Natural killer cell (primary cell): ENCODE measurements around the gene ZNF165. TPM values are rescaled to one million over a fixed set of nuclear protein-coding genes. Genes with fewer than 3 reads are reported as not detected.
"Not testable (repeated sequence)": the region's sequence is repeated elsewhere in the genome, so short reads cannot be mapped to it uniquely, and the experiment has no call there.

Experiments used
- ATAC-seq, 3 donors: fragments of 150-1000 bp in 2 of 3; fragments of 200-7000 bp in 1 of 3; cut with Tn5 transposase; 1 replicate in 1 of 3; 2 replicates in 2 of 3; pipeline ENCODE4 v1.10.0; 2021; ENCODE audit warnings: mild to moderate bottlenecking in 2 of 3, moderate library complexity in 2 of 3
- DNase-seq, 2 donors: peaks; one replicate each; pipeline versions ENCODE4 v3.0.0 to v3.0.0-alpha.2; 2013 to 2021; ENCODE audit warnings: mixed read lengths in 1 of 2
- H3K27ac ChIP-seq: one replicate; pipeline ENCODE4 v1.5.1; 2013; ENCODE audit warnings: mild to moderate bottlenecking, low read length
- H3K27me3 ChIP-seq: one replicate; pipeline ENCODE4 v1.6.1; 2013; ENCODE audit warnings: low read length; ENCODE audit not compliant: control insufficient read depth, insufficient read depth
- H3K36me3 ChIP-seq: one replicate; pipeline ENCODE4 v1.6.1; 2013; ENCODE audit warnings: low read length; ENCODE audit not compliant: control insufficient read depth, insufficient read depth
- H3K4me1 ChIP-seq: one replicate; pipeline ENCODE4 v1.6.1; 2013; ENCODE audit warnings: low read length; ENCODE audit not compliant: control insufficient read depth, insufficient read depth
- H3K4me3 ChIP-seq: one replicate; pipeline ENCODE4 v1.5.1; 2013; ENCODE audit warnings: low read length
- H3K9me3 ChIP-seq: one replicate; pipeline ENCODE4 v1.6.1; 2013; ENCODE audit warnings: low read length; ENCODE audit not compliant: control insufficient read depth, insufficient read depth
- H3K27ac Mint-ChIP-seq, 2 donors: one replicate each; pipeline ENCODE4 v1.8.0; 2022; ENCODE audit warnings: mild to moderate bottlenecking in 2 of 2, mixed read lengths in 2 of 2, moderate library complexity in 1 of 2
- H3K27me3 Mint-ChIP-seq, 2 donors: one replicate each; pipeline ENCODE4 v1.8.0; 2022; ENCODE audit warnings: low read depth in 2 of 2, mixed read lengths in 2 of 2
- H3K36me3 Mint-ChIP-seq: one replicate; pipeline ENCODE4 v1.8.0; 2022; ENCODE audit warnings: mixed read lengths
- H3K4me1 Mint-ChIP-seq, 2 donors: one replicate each; pipeline ENCODE4 v1.8.0; 2022; ENCODE audit warnings: mixed read lengths in 2 of 2
- H3K4me3 Mint-ChIP-seq: one replicate; pipeline ENCODE4 v1.8.0; 2022; ENCODE audit warnings: mild to moderate bottlenecking, moderate library complexity, mixed read lengths
- H3K9me3 Mint-ChIP-seq, 2 donors: one replicate each; pipeline ENCODE4 v1.8.0; 2022; ENCODE audit warnings: mixed read lengths in 2 of 2
- CTCF ChIP-seq: fragments of 200-600 bp; IDR thresholded peaks from one replicate; pipeline ENCODE4 v1.8.0; 2022; ENCODE audit warnings: antibody characterized with exemption
- WGBS: methylation state at CpG from one replicate; pipeline ENCODE4 v1.1.7; 2013; ENCODE audit warnings: missing lambda C conversion rate; ENCODE audit not compliant: insufficient coverage; 5-methylcytosine and 5-hydroxymethylcytosine counted together
- intact Hi-C: fragments of 100-400 bp; cut with micrococcal nuclease; formaldehyde crosslinking; loops from one replicate; pipeline ENCODE4 v1.14.2; 2022
- total RNA-seq, 4 donors: library from RNA; stranded (reverse); fragments of 120-200 nt in 1 of 4; gene quantifications; one replicate each; pipeline versions ENCODE4 v1.2.3 to v1.2.4, GENCODE V29; 2013 to 2022

Gene ZNF165
- total RNA-seq, 3 donors from 2014 or later (not counting 1 experiment from before 2014, with no cell fraction given), result 0.61 to 2.2 (median 0.85) TPM

GRCh38 chr6:28089054-28089453, 8.7 kb downstream of the ZNF165 start:
- intact Hi-C loops, result no loop called here
- no peak for TF ChIP-seq CTCF
- no peak overlapping the region for H3K4me3 Mint-ChIP-seq
- Histone ChIP-seq H3K4me3 (no peak overlapping the region), H3K36me3 (no peaks in the 10 kb centered on the region), H3K27me3 (no peaks in the 10 kb centered on the region), H3K27ac (no peak overlapping the region), H3K4me1 (peaks cover 8% of the 10 kb centered on the region), H3K9me3 (peaks cover 3% of the 10 kb centered on the region)
- no peak for DNase-seq
- H3K27ac Mint-ChIP-seq, result no peak overlapping the region
- peaks cover 7 to 15% of the 10 kb centered on the region in 2 donors for H3K9me3 Mint-ChIP-seq
- H3K4me1 Mint-ChIP-seq, result no peaks in the 10 kb centered on the region
- WGBS, result 98% methylated on average over 5 of the region's 5 CpGs
- ATAC-seq, result no peak
- peaks cover 20% of the 10 kb centered on the region for H3K36me3 Mint-ChIP-seq
- H3K27me3 Mint-ChIP-seq, result peaks cover 6 to 7% of the 10 kb centered on the region in 2 donors

- Mint-ChIP-seq H3K9me3 (peaks cover 7 to 15% of the 10 kb centered on the region in 2 donors), H3K4me1 (no peaks in the 10 kb centered on the region), H3K36me3 (peaks cover 20% of the 10 kb centered on the region), H3K27ac (no peak overlapping the region), H3K27me3 (peaks cover 8 to 9% of the 10 kb centered on the region in 2 donors), H3K4me3 (peak overlapping the region; percentile 35)
- Histone ChIP-seq H3K27me3 (no peaks in the 10 kb centered on the region), H3K4me3 (no peak overlapping the region), H3K9me3 (peaks cover 3% of the 10 kb centered on the region), H3K36me3 (no peaks in the 10 kb centered on the region), H3K27ac (no peak overlapping the region), H3K4me1 (peaks cover 8% of the 10 kb centered on the region)
- DNase-seq (no peak), ATAC-seq (peak in 1 of 3 donors; percentile 32)
- TF ChIP-seq CTCF, result no peak
- 48% methylated on average over 29 of the region's 33 CpGs for WGBS
- intact Hi-C loops, result no loop called here
Observed at GRCh38 chr6:28090917-28091586, 10.7 kb downstream of the ZNF165 start.

GRCh38 chr6:28102222-28102621, 21.9 kb downstream of the ZNF165 start:
- not testable (repeated sequence) for H3K27ac ChIP-seq, H3K36me3 ChIP-seq, H3K4me3 ChIP-seq, ATAC-seq, H3K4me1 ChIP-seq, H3K36me3 Mint-ChIP-seq, H3K27me3 ChIP-seq, H3K9me3 ChIP-seq, DNase-seq, H3K9me3 Mint-ChIP-seq, H3K27ac Mint-ChIP-seq
- H3K27me3 Mint-ChIP-seq, result peaks cover 27% of the 10 kb centered on the region in 2 donors
- intact Hi-C loops, result loop anchor here (5.0 kb wide), 1 partner anchor 35 kb away; no protein-coding TSS in a partner anchor
- 93% methylated on average over 6 of the region's 7 CpGs for WGBS
- peaks cover 11 to 12% of the 10 kb centered on the region in 2 donors for H3K4me1 Mint-ChIP-seq
- peak overlapping the region; percentile 10 for H3K4me3 Mint-ChIP-seq

- not testable (repeated sequence) for H3K36me3 Mint-ChIP-seq, H3K27ac ChIP-seq, ATAC-seq, H3K4me1 ChIP-seq, H3K27ac Mint-ChIP-seq, H3K36me3 ChIP-seq, H3K9me3 ChIP-seq, H3K9me3 Mint-ChIP-seq, H3K4me3 ChIP-seq, H3K27me3 ChIP-seq, DNase-seq
- Mint-ChIP-seq H3K4me3 (peak overlapping the region; percentile 10), H3K27me3 (peaks cover 26 to 27% of the 10 kb centered on the region in 2 donors), H3K4me1 (peaks cover 11 to 12% of the 10 kb centered on the region in 2 donors)
- intact Hi-C loops, result loop anchor here (5.0 kb wide), 1 partner anchor 35 kb away; no protein-coding TSS in a partner anchor
Observed at GRCh38 chr6:28102699-28103098, 22.3 kb downstream of the ZNF165 start.
